ENCODE results near the gene C16orf74. TPM values are rescaled to one million over a fixed set of nuclear protein-coding genes. Genes with fewer than 3 reads are reported as not detected.

Gene C16orf74
- total and polyA plus RNA-seq, 2 of the 8 experiments (the other 6 are each of a cell fraction or from before 2014, with no cell fraction given) = 7.3 to 9.3 TPM

DNA sequence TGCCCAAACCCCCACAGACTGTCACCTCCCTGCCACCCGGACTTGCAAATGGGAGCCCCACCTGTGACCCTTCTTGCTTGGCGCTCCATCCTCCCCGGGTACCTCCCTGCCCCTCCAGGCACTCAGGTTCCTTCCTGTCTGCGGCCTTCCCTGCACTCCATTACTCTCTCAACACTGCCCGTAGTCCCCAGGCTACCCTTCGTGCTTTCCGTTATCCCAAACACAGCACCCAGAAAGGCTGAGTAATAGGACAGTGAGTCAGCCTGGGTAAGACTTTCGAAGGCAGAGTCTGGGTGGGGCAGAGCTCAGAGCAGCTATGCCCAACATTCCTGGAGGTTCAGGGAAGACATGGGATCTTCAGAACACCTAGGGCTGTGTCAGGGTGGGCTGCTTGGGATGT, 16.6 kb upstream of the C16orf74 start:
- DNase-seq (ENCODE audit: low read depth in 1 of 2, low spot score in 2 of 2) (no peak), FAIRE-seq (no peak)
- H3K18ac ChIP-seq (ENCODE audit: extremely low read depth, low read length) = 0 out of 2 replicates have a peak overlapping the region, but pooled peaks have one; percentile 51
- H2BK120ac ChIP-seq (replicated peaks; ENCODE audit: low read depth, low read length) = no peak overlapping the region
- POLR2A ChIA-PET (ENCODE audit: partially characterized antibody) = interaction anchor here (1.1 to 1.4 kb wide), 2 partner anchors 15 to 33 kb away, joined by 5 to 8 read pairs; no protein-coding TSS in a partner anchor
- peaks cover 3% of the 10 kb centered on the region; the same call in 1 of the 2 replicates for H3K79me1 ChIP-seq (ENCODE audit: low read depth, low read length)
- no peak overlapping the region for H3K23ac ChIP-seq (ENCODE audit: insufficient read length)
- H4K5ac ChIP-seq (ENCODE audit: insufficient read length, low read depth, low read length) = no peak overlapping the region
- CTCF ChIA-PET (ENCODE audit: partially characterized antibody) = interaction anchor here (0.9 to 1.9 kb wide), 4 partner anchors 8 to 1374 kb away, joined by 3 to 6 read pairs (median 4); no protein-coding TSS in a partner anchor
- H4K8ac ChIP-seq (ENCODE audit: extremely low read depth, insufficient read depth, low read length) = no peak overlapping the region; the same call in 1 of the 2 replicates
- peak overlapping the region; percentile 45 for H4K91ac ChIP-seq (replicated peaks; ENCODE audit: insufficient read length, low read length)
- 94% methylated on average over 8 of the region's 8 CpGs; no CpG with 5 or more reads in 1 of the 2 experiments for WGBS, 2 experiments (ENCODE audit: extremely low coverage in 1 of 2, insufficient coverage in 1 of 2, insufficient read length in 1 of 2, insufficient replicate concordance in 2 of 2, low coverage in 1 of 2, low lambda C conversion rate in 2 of 2, missing lambda C conversion rate in 1 of 2)
- no peak overlapping the region for H3K4ac ChIP-seq (replicated peaks; ENCODE audit: insufficient read length, low read depth, low read length)
- H2BK20ac ChIP-seq (ENCODE audit: low read length) = peak overlapping the region; percentile 66; the same call in 1 of the 2 replicates
- no peaks in the 10 kb centered on the region; a peak in 1 of 7 replicates for H3K27me3 ChIP-seq (replicated peaks in 1 of 4; ENCODE audit: control insufficient read depth in 3 of 4, extremely low read depth in 1 of 4, insufficient read depth in 3 of 4, low read length in 3 of 4)
- 0 out of 2 replicates have a peak overlapping the region, but pooled peaks have one; percentile 29 for H2BK5ac ChIP-seq (ENCODE audit: low read depth, low read length)
- peak overlapping the region; percentile 36 for H2BK15ac ChIP-seq (ENCODE audit: low read length)
- no peak overlapping the region for H3K4me3 ChIP-seq (ENCODE audit: extremely low read depth in 1 of 4, insufficient read depth in 2 of 4, low read depth in 3 of 4, low read length in 4 of 4)
- no peaks in the 10 kb centered on the region for H3K23me2 ChIP-seq (ENCODE audit: low read depth, low read length)
- H3K9me3 ChIP-seq (ENCODE audit: insufficient read depth in 2 of 2, low read depth in 1 of 2, low read length in 1 of 2) = no peaks in the 10 kb centered on the region
- no peak overlapping the region for H3K14ac ChIP-seq (ENCODE audit: insufficient read length)
- H4K20me1 ChIP-seq (replicated peaks in 1 of 2; ENCODE audit: control insufficient read depth in 1 of 2, insufficient read depth in 2 of 2, low read length in 2 of 2) = no peaks in the 10 kb centered on the region
- H3K4me2 ChIP-seq (ENCODE audit: insufficient read depth in 1 of 2, low read depth in 2 of 2, low read length in 2 of 2) = 0 out of 4 replicates have a peak overlapping the region, but pooled peaks of 1 of the 2 experiments have one; percentile 26
- H3K4me1 ChIP-seq (replicated peaks in 1 of 4; ENCODE audit: control insufficient read depth in 3 of 4, insufficient read depth in 4 of 4, low read length in 3 of 4) = peaks cover 0 to 20% (median 10%) of the 10 kb centered on the region in 4 experiments; a peak in 5 of 7 replicates
- no peak overlapping the region for H2AFZ ChIP-seq (ENCODE audit: low read length)
- H3K36me3 ChIP-seq (ENCODE audit: control insufficient read depth in 2 of 4, insufficient read depth in 4 of 4, low read length in 3 of 4) = no peaks in the 10 kb centered on the region
- H2BK12ac ChIP-seq (ENCODE audit: low read depth, low read length) = peak overlapping the region; percentile 52; the same call in 1 of the 2 replicates
- H2AK5ac ChIP-seq (ENCODE audit: low read depth, low read length) = no peak overlapping the region
- H3K56ac ChIP-seq (replicated peaks; ENCODE audit: insufficient read length, low read depth, low read length) = no peak overlapping the region
- no peaks in the 10 kb centered on the region for H3K79me2 ChIP-seq (ENCODE audit: control insufficient read depth in 1 of 2, insufficient read depth in 2 of 2, low read length in 2 of 2)
- peak overlapping the region; percentile 42; the same call in 1 of the 2 replicates for H3K27ac ChIP-seq (ENCODE audit: low read depth, low read length)
- H3K9ac ChIP-seq (replicated peaks in 1 of 4; ENCODE audit: extremely low read depth in 1 of 4, low read depth in 3 of 4, low read length in 3 of 4) = no peak overlapping the region
- TF ChIP-seq POU5F1 (IDR thresholded peaks at IDR 0.05; ENCODE audit: low read depth, low read length) (no peak), JUN (IDR thresholded peaks at IDR 0.05; ENCODE audit: low read depth, low read length) (no peak), RNF2 (IDR thresholded peaks at IDR 0.05; ENCODE audit: borderline replicate concordance, low read depth, low read length, missing control alignments, poor library complexity, severe bottlenecking) (no peak), NRF1 (IDR thresholded peaks at IDR 0.05; ENCODE audit: low read depth, low read length) (no peak)
